ENCODE results near the gene MASP1. TPM values are rescaled to one million over a fixed set of nuclear protein-coding genes. Genes with fewer than 3 reads are reported as not detected.

MASP1 gene
- total and polyA plus RNA-seq, 7 experiments from 2014 or later, result not detected

GRCh38 chr3:187198490-187198889, 93.0 kb downstream of the MASP1 start:
- H3K27ac ChIP-seq (ENCODE audit: low read depth, low read length), result no peak overlapping the region
- no peaks in the 10 kb centered on the region for H3K4me1 ChIP-seq (ENCODE audit: control insufficient read depth in 2 of 2, insufficient read depth in 2 of 2, low read length in 2 of 2)
- intact Hi-C loops (cut with micrococcal nuclease), result no loop called here
- DNase-seq (no peak), ATAC-seq (no peak)
- Mint-ChIP-seq H3K4me1 (no peaks in the 10 kb centered on the region), H3K36me3 (no peaks in the 10 kb centered on the region), H3K4me3 (no peak overlapping the region), H3K9me3 (peaks cover 0 to 2% (median 0%) of the 10 kb centered on the region in 11 donors), H3K27me3 (peaks cover 6 to 28% (median 16%) of the 10 kb centered on the region in 5 donors), H3K27ac (no peak overlapping the region)
- H3K4me3 ChIP-seq (ENCODE audit: low read length), result no peak overlapping the region
- ChIA-PET POLR2A (no interaction called here), CTCF (no interaction called here)
- no peaks in the 10 kb centered on the region for H3K9me3 ChIP-seq (ENCODE audit: control insufficient read depth in 2 of 3, low read length in 3 of 3)
- H3K27me3 ChIP-seq (ENCODE audit: control insufficient read depth in 2 of 2, insufficient read depth in 2 of 2, low read length in 2 of 2), result no peaks in the 10 kb centered on the region
- no peaks in the 10 kb centered on the region for H3K36me3 ChIP-seq (ENCODE audit: control insufficient read depth in 2 of 3, insufficient read depth in 3 of 3, low read length in 3 of 3)

GRCh38 chr3:187197335-187197649, 94.2 kb downstream of the MASP1 start, which contains the start of gene RTP1:
RTP1 (plus strand) TSS chr3:187197486; CDS start chr3:187197516, 30 bp downstream.
- DNase-seq (no peak), ATAC-seq (no peak)
- peaks cover 6 to 32% (median 16%) of the 10 kb centered on the region in 5 donors for H3K27me3 Mint-ChIP-seq
- H3K4me3 Mint-ChIP-seq, result no peak within 1 kb of the TSS
- POLR2A ChIA-PET, result no interaction called here
- H3K27me3 ChIP-seq (ENCODE audit: control insufficient read depth in 2 of 2, insufficient read depth in 2 of 2, low read length in 2 of 2), result no peaks in the 10 kb centered on the region
- no peaks in the 10 kb centered on the region for H3K9me3 ChIP-seq (ENCODE audit: control insufficient read depth in 2 of 3, low read length in 3 of 3)
- H3K4me1 Mint-ChIP-seq, result no peaks in the 10 kb centered on the region
- H3K9me3 Mint-ChIP-seq, result peaks cover 0 to 2% (median 0%) of the 10 kb centered on the region in 11 donors
- no peaks in the 10 kb centered on the region for H3K36me3 Mint-ChIP-seq
- no peak within 1 kb of the TSS for H3K27ac ChIP-seq (ENCODE audit: low read depth, low read length)
- H3K27ac Mint-ChIP-seq, result no peak within 1 kb of the TSS
- no peaks in the 10 kb centered on the region for H3K4me1 ChIP-seq (ENCODE audit: control insufficient read depth in 2 of 2, insufficient read depth in 2 of 2, low read length in 2 of 2)
- no peaks in the 10 kb centered on the region for H3K36me3 ChIP-seq (ENCODE audit: control insufficient read depth in 2 of 3, insufficient read depth in 3 of 3, low read length in 3 of 3)
- CTCF ChIA-PET, result no interaction called here
- no peak within 1 kb of the TSS for H3K4me3 ChIP-seq (ENCODE audit: low read length)
- intact Hi-C loops (cut with micrococcal nuclease), result no loop called here

- H3K27ac ChIP-seq (ENCODE audit: low read depth, low read length), result no peak overlapping the region
- POLR2A ChIA-PET, result no interaction called here
- Mint-ChIP-seq H3K27me3 (peaks cover 6 to 33% (median 18%) of the 10 kb centered on the region in 5 donors), H3K4me1 (peaks cover 0 to 1% (median 0%) of the 10 kb centered on the region in 7 donors), H3K9me3 (no peaks in the 10 kb centered on the region), H3K36me3 (no peaks in the 10 kb centered on the region), H3K27ac (no peak overlapping the region), H3K4me3 (no peak overlapping the region)
- no peaks in the 10 kb centered on the region for H3K4me1 ChIP-seq (ENCODE audit: control insufficient read depth in 2 of 2, insufficient read depth in 2 of 2, low read length in 2 of 2)
- no peaks in the 10 kb centered on the region for H3K36me3 ChIP-seq (ENCODE audit: control insufficient read depth in 2 of 3, insufficient read depth in 3 of 3, low read length in 3 of 3)
- intact Hi-C loops (cut with micrococcal nuclease), result no loop called here
- CTCF ChIA-PET, result no interaction called here
- no peaks in the 10 kb centered on the region for H3K27me3 ChIP-seq (ENCODE audit: control insufficient read depth in 2 of 2, insufficient read depth in 2 of 2, low read length in 2 of 2)
- no peaks in the 10 kb centered on the region for H3K9me3 ChIP-seq (ENCODE audit: control insufficient read depth in 2 of 3, low read length in 3 of 3)
- DNase-seq, result no peak
- no peak overlapping the region for H3K4me3 ChIP-seq (ENCODE audit: low read length)
- no peak for ATAC-seq
Observed at GRCh38 chr3:187196573-187197334, 94.8 kb downstream of the MASP1 start.

- H3K4me1 ChIP-seq (ENCODE audit: control insufficient read depth in 2 of 2, insufficient read depth in 2 of 2, low read length in 2 of 2), result no peaks in the 10 kb centered on the region
- H3K36me3 Mint-ChIP-seq, result peaks cover 0 to under 1% (median 0%) of the 10 kb centered on the region in 5 donors
- no peak overlapping the region for H3K4me3 Mint-ChIP-seq
- CTCF ChIA-PET, result no interaction called here
- H3K9me3 Mint-ChIP-seq, result peaks cover 0 to 2% (median 0%) of the 10 kb centered on the region in 11 donors
- H3K9me3 ChIP-seq (ENCODE audit: control insufficient read depth in 2 of 3, low read length in 3 of 3), result no peaks in the 10 kb centered on the region
- H3K27me3 ChIP-seq (ENCODE audit: control insufficient read depth in 2 of 2, insufficient read depth in 2 of 2, low read length in 2 of 2), result no peaks in the 10 kb centered on the region
- no peaks in the 10 kb centered on the region for H3K36me3 ChIP-seq (ENCODE audit: control insufficient read depth in 2 of 3, insufficient read depth in 3 of 3, low read length in 3 of 3)
- peaks cover 18 to 64% (median 40%) of the 10 kb centered on the region in 5 donors for H3K27me3 Mint-ChIP-seq
- intact Hi-C loops (cut with micrococcal nuclease), result no loop called here
- no peak overlapping the region for H3K4me3 ChIP-seq (ENCODE audit: low read length)
- ATAC-seq (no peak), DNase-seq (no peak)
- H3K27ac Mint-ChIP-seq, result no peak overlapping the region
- POLR2A ChIA-PET, result no interaction called here
- H3K4me1 Mint-ChIP-seq, result peaks cover 0 to 2% (median 0%) of the 10 kb centered on the region in 7 donors
- H3K27ac ChIP-seq (ENCODE audit: low read depth, low read length), result no peak overlapping the region
Observed at GRCh38 chr3:187193181-187193580, 98.4 kb downstream of the MASP1 start.

- H3K9me3 ChIP-seq (ENCODE audit: control insufficient read depth in 2 of 3, low read length in 3 of 3), result no peaks in the 10 kb centered on the region
- H3K27ac ChIP-seq (ENCODE audit: low read depth, low read length), result no peak overlapping the region
- POLR2A ChIA-PET, result no interaction called here
- Mint-ChIP-seq H3K27me3 (peaks cover 18 to 68% (median 43%) of the 10 kb centered on the region in 5 donors), H3K9me3 (peaks cover 0 to 9% (median 2%) of the 10 kb centered on the region in 11 donors), H3K4me1 (peaks cover 0 to 2% (median 0%) of the 10 kb centered on the region in 7 donors), H3K36me3 (peaks cover 0 to 7% (median 0%) of the 10 kb centered on the region in 5 donors), H3K27ac (no peak overlapping the region), H3K4me3 (no peak overlapping the region)
- no peaks in the 10 kb centered on the region for H3K36me3 ChIP-seq (ENCODE audit: control insufficient read depth in 2 of 3, insufficient read depth in 3 of 3, low read length in 3 of 3)
- DNase-seq, result no peak
- no peak overlapping the region for H3K4me3 ChIP-seq (ENCODE audit: low read length)
- no peaks in the 10 kb centered on the region for H3K27me3 ChIP-seq (ENCODE audit: control insufficient read depth in 2 of 2, insufficient read depth in 2 of 2, low read length in 2 of 2)
- CTCF ChIA-PET, result no interaction called here
- H3K4me1 ChIP-seq (ENCODE audit: control insufficient read depth in 2 of 2, insufficient read depth in 2 of 2, low read length in 2 of 2), result no peaks in the 10 kb centered on the region
- intact Hi-C loops (cut with micrococcal nuclease), result no loop called here
- no peak for ATAC-seq
Observed at GRCh38 chr3:187191271-187191670, 100.3 kb downstream of the MASP1 start.

- peaks cover 0 to 9% (median 2%) of the 10 kb centered on the region in 11 donors for H3K9me3 Mint-ChIP-seq
- H3K36me3 Mint-ChIP-seq, result peaks cover 0 to 7% (median 0%) of the 10 kb centered on the region in 5 donors
- H3K4me1 Mint-ChIP-seq, result peaks cover 0 to 2% (median 0%) of the 10 kb centered on the region in 7 donors
- POLR2A ChIA-PET, result no interaction called here
- Histone ChIP-seq H3K27ac (ENCODE audit: low read depth, low read length) (no peak overlapping the region), H3K27me3 (ENCODE audit: control insufficient read depth in 2 of 2, insufficient read depth in 2 of 2, low read length in 2 of 2) (no peaks in the 10 kb centered on the region), H3K4me1 (ENCODE audit: control insufficient read depth in 2 of 2, insufficient read depth in 2 of 2, low read length in 2 of 2) (no peaks in the 10 kb centered on the region), H3K36me3 (ENCODE audit: control insufficient read depth in 2 of 3, insufficient read depth in 3 of 3, low read length in 3 of 3) (no peaks in the 10 kb centered on the region), H3K9me3 (ENCODE audit: control insufficient read depth in 2 of 3, low read length in 3 of 3) (no peaks in the 10 kb centered on the region), H3K4me3 (ENCODE audit: low read length) (no peak overlapping the region)
- no peak overlapping the region for H3K27ac Mint-ChIP-seq
- peaks cover 10 to 56% (median 35%) of the 10 kb centered on the region in 5 donors for H3K27me3 Mint-ChIP-seq
- DNase-seq (no peak), ATAC-seq (no peak)
- intact Hi-C loops (cut with micrococcal nuclease), result no loop called here
- CTCF ChIA-PET, result no interaction called here
- no peak overlapping the region for H3K4me3 Mint-ChIP-seq
Observed at GRCh38 chr3:187188931-187189330, 102.6 kb downstream of the MASP1 start.

All from naive thymus-derived CD4-positive, alpha-beta T cell (primary cell).